SK-N-SH (cell line): Measurements from ENCODE around the gene LRMDA. TPM values are rescaled to one million over a fixed set of nuclear protein-coding genes. Genes with fewer than 3 reads are reported as not detected.

Source experiments
- CTCF ChIA-PET: fragments of 300-600, 350-600 bp; formaldehyde crosslinking; extraction: SDS; loops from one replicate; lab custom pipeline; 2021; lab: Yijun Ruan, JAX
- POLR2A ChIA-PET: fragments of 350-600 bp; sonication (Branson Sonifier 250); formaldehyde crosslinking; extraction: SDS; loops from one replicate; lab custom pipeline; 2020; ENCODE audit warnings: antibody characterized with exemption, inconsistent platforms; lab: Yijun Ruan, JAX
- DNase-seq: peaks from one replicate; pipeline ENCODE4 v3.0.0; 2012
- H2AFZ ChIP-seq: fragments of 200-600 bp; sonication (generic); 2 replicates; pipeline ENCODE4 v1.8.1; 2016; ENCODE audit warnings: antibody characterized with exemption, mild to moderate bottlenecking, low read depth
- H3F3A ChIP-seq: fragments of 200-600 bp; sonication (generic); replicated peaks from 2 replicates; pipeline ENCODE3; 2016; ENCODE audit warnings: antibody characterized with exemption, mild to moderate bottlenecking; ENCODE audit not compliant: insufficient read depth
- H3K27ac ChIP-seq, 2 experiments: fragments of 200-500 bp in 1 of 2; fragments of 200-600 bp in 1 of 2; sonication (Bioruptor generic) in 1 of 2; sonication (generic), shearing (Covaris generic) in 1 of 2; 2 replicates each; pipeline versions ENCODE4 v1.5.1 to v1.6.1; 2014 to 2016; ENCODE audit warnings: low read depth in 2 of 2, inconsistent platforms in 1 of 2, low read length in 1 of 2, mild to moderate bottlenecking in 1 of 2, mixed read lengths in 1 of 2
- H3K27me3 ChIP-seq: fragments of 200-600 bp; sonication (generic), shearing (Covaris generic); 2 replicates; pipeline ENCODE4 v1.6.1; 2016; ENCODE audit warnings: mixed run types; ENCODE audit not compliant: insufficient read depth
- H3K36me3 ChIP-seq, 2 experiments: fragments of 200-500 bp in 1 of 2; fragments of 200-600 bp in 1 of 2; sonication (Bioruptor generic) in 1 of 2; sonication (generic) in 1 of 2; replicated peaks in 1 of 2; 2 replicates each; pipeline versions ENCODE3 to v1.5.1; 2014 to 2016; ENCODE audit warnings: low read length in 1 of 2, mild to moderate bottlenecking in 1 of 2; ENCODE audit not compliant: insufficient read depth in 2 of 2, control insufficient read depth in 1 of 2
- H3K4me1 ChIP-seq, 2 experiments: fragments of 200-500 bp in 1 of 2; fragments of 200-600 bp in 1 of 2; sonication (Bioruptor generic) in 1 of 2; sonication (generic), shearing (Covaris generic) in 1 of 2; 2 replicates each; pipeline versions ENCODE4 v1.5.1 to v1.6.1; 2014 to 2016; ENCODE audit warnings: low read depth in 1 of 2, low read length in 1 of 2, mixed run types in 1 of 2; ENCODE audit not compliant: insufficient read depth in 2 of 2, control insufficient read depth in 1 of 2
- H3K4me2 ChIP-seq: fragments of 200-600 bp; sonication (generic), shearing (Covaris generic); 2 replicates; pipeline ENCODE4 v1.6.1; 2017; ENCODE audit warnings: mixed run types
- H3K4me3 ChIP-seq, 2 experiments: fragments of 200-500 bp in 1 of 2; fragments of 200-600 bp in 1 of 2; sonication (Bioruptor generic) in 1 of 2; sonication (generic), shearing (Covaris generic) in 1 of 2; 2 replicates each; pipeline versions ENCODE4 v1.5.1 to v1.8.1; 2014 to 2016; ENCODE audit warnings: low read depth in 2 of 2, inconsistent platforms in 1 of 2, low read length in 1 of 2, mild to moderate bottlenecking in 1 of 2, mixed read lengths in 1 of 2, moderate library complexity in 1 of 2
- H3K79me2 ChIP-seq: fragments of 200-600 bp; sonication (generic); 2 replicates; pipeline ENCODE4 v1.8.1; 2017; ENCODE audit warnings: mild to moderate bottlenecking; ENCODE audit not compliant: insufficient read depth
- H3K9ac ChIP-seq: fragments of 200-600 bp; sonication (generic); 2 replicates; pipeline ENCODE4 v1.6.1; 2017; ENCODE audit warnings: mixed run types
- H3K9me2 ChIP-seq: fragments of 200-600 bp; sonication (generic); 2 replicates; pipeline ENCODE4 v1.6.1; 2017; ENCODE audit warnings: mixed run types
- H3K9me3 ChIP-seq: fragments of 200-600 bp; sonication (generic); 2 replicates; pipeline ENCODE4 v1.6.1; 2017; ENCODE audit warnings: mixed run types, mild to moderate bottlenecking, moderate library complexity
- H4K20me1 ChIP-seq: fragments of 200-600 bp; sonication (generic); 2 replicates; pipeline ENCODE4 v1.6.1; 2017; ENCODE audit warnings: mild to moderate bottlenecking, mixed run types; ENCODE audit not compliant: insufficient read depth
- CTCF ChIP-seq: fragments of 200-600 bp; sonication (generic); IDR thresholded peaks from 2 replicates; pipeline ENCODE4 v1.6.1; 2017; ENCODE audit warnings: antibody characterized with exemption, mild to moderate bottlenecking, moderate library complexity
- EP300 ChIP-seq, 2 experiments: IDR thresholded peaks; 2 replicates each; pipeline versions ENCODE4 v1.4.0 to v1.6.1; 2012; ENCODE audit warnings: borderline replicate concordance in 1 of 2, low read depth in 1 of 2, low read length in 1 of 2
- EZH2phosphoT487 ChIP-seq: fragments of 200-600 bp; sonication (generic); IDR thresholded peaks from 2 replicates; pipeline ENCODE4 v1.6.1; 2017; ENCODE audit warnings: low read depth, mixed run types, mild to moderate bottlenecking, antibody characterized with exemption, moderate library complexity, borderline replicate concordance
- FOXJ3 ChIP-seq: sonication (generic); formaldehyde crosslinking; IDR thresholded peaks from 2 replicates; pipeline ENCODE4 v1.5.1; 2020; ENCODE audit warnings: mild to moderate bottlenecking, missing genetic modification reagents
- FOXM1 ChIP-seq: IDR thresholded peaks from 2 replicates; pipeline ENCODE4 v1.4.0; 2012; ENCODE audit warnings: low read depth, mild to moderate bottlenecking
- GABPA ChIP-seq: IDR thresholded peaks from 2 replicates; pipeline ENCODE4 v1.4.0; 2012; ENCODE audit warnings: low read depth, mild to moderate bottlenecking
- IRF3 ChIP-seq: fragments of 150-350 bp; IDR thresholded peaks from 2 replicates; pipeline ENCODE4 v1.6.1; 2016; ENCODE audit warnings: mild to moderate bottlenecking, low read depth, low read length
- MAX ChIP-seq: IDR thresholded peaks from 2 replicates; pipeline ENCODE4 v1.4.0; 2012; ENCODE audit warnings: low read depth
- POLR2AphosphoS5 ChIP-seq: IDR thresholded peaks from 2 replicates; pipeline ENCODE4 v1.6.1; 2012; ENCODE audit warnings: low read depth, low read length
- RCOR1 ChIP-seq: fragments of 150-350 bp; IDR thresholded peaks from 2 replicates; pipeline ENCODE4 v1.6.1; 2017; ENCODE audit warnings: antibody characterized with exemption, low read length
- SIN3A ChIP-seq: IDR thresholded peaks from 2 replicates; pipeline ENCODE4 v1.6.1; 2012; ENCODE audit warnings: low read depth, mild to moderate bottlenecking, low read length, moderate library complexity, borderline replicate concordance
- SMC3 ChIP-seq: IDR thresholded peaks from 2 replicates; pipeline ENCODE4 v1.6.1; 2012; ENCODE audit warnings: low read depth, low read length, improper control_type of control experiment
- TAF1 ChIP-seq: IDR thresholded peaks from 2 replicates; pipeline ENCODE4 v1.6.1; 2012; ENCODE audit warnings: low read depth, mild to moderate bottlenecking, low read length, moderate library complexity, borderline replicate concordance
- TCF12 ChIP-seq: IDR thresholded peaks from 2 replicates; pipeline ENCODE4 v1.4.0; 2012
- WGBS: methylation state at CpG from one replicate; pipeline ENCODE4 v1.1.6; 2017; ENCODE audit warnings: low lambda C conversion rate; 5-methylcytosine and 5-hydroxymethylcytosine counted together
- polyA plus RNA-seq, 3 experiments: library from polyadenylated mRNA; depleted of rRNA; stranded (reverse); fragments of >200 nt; gene quantifications; 2 replicates each; pipeline ENCODE4 v1.2.3, GENCODE V29; 2012

LRMDA gene
- polyA plus RNA-seq, 1 of the 3 experiments (the other 2 are of a cell fraction) = 0.95 TPM

GRCh38 chr10:75876710-75877109 is 445.3 kb downstream of the LRMDA start:
- Histone ChIP-seq H3K9me3 (no peaks in the 10 kb centered on the region), H3K36me3 (no peaks in the 10 kb centered on the region), H3K9ac (no peak overlapping the region), H3K27ac (no peak overlapping the region), H3K4me2 (no peak overlapping the region), H3K4me3 (no peak overlapping the region), H3K4me1 (no peaks in the 10 kb centered on the region; a peak in 1 of 4 replicates), H3F3A (no peaks in the 10 kb centered on the region), H3K9me2 (no peaks in the 10 kb centered on the region), H3K79me2 (no peaks in the 10 kb centered on the region), H3K27me3 (no peaks in the 10 kb centered on the region), H2AFZ (no peak overlapping the region), H4K20me1 (no peaks in the 10 kb centered on the region)
- no peak for DNase-seq
- POLR2A ChIA-PET = interaction anchor here (1.1 kb wide), 1 partner anchor 24 kb away, joined by 3 read pairs; no protein-coding TSS in a partner anchor
- TF ChIP-seq MAX (no peak), FOXM1 (no peak), SIN3A (no peak), POLR2AphosphoS5 (no peak), GABPA (no peak), IRF3 (no peak), SMC3 (no peak), FOXJ3 (CRISPR knock-in tag) (no peak), EZH2phosphoT487 (no peak)
- WGBS = 53% methylated on average over 3 of the region's 3 CpGs
- CTCF ChIA-PET = interaction anchor here (0.9 to 1.5 kb wide), 2 partner anchors 9 to 15 kb away, joined by 3 read pairs; no protein-coding TSS in a partner anchor

GRCh38 chr10:75877877-75878276 is 446.5 kb downstream of the LRMDA start:
- no peak overlapping the region for H2AFZ ChIP-seq
- H3K9ac ChIP-seq = no peak overlapping the region
- H3K4me3 ChIP-seq = no peak overlapping the region
- no peaks in the 10 kb centered on the region for H3K9me2 ChIP-seq
- no peaks in the 10 kb centered on the region for H3K27me3 ChIP-seq
- no peaks in the 10 kb centered on the region for H3K9me3 ChIP-seq
- H3K4me1 ChIP-seq = no peaks in the 10 kb centered on the region; a peak in 1 of 4 replicates
- H3K27ac ChIP-seq = no peak overlapping the region
- POLR2A ChIA-PET = interaction anchor here (1.1 kb wide), 1 partner anchor 23 kb away, joined by 3 read pairs; no protein-coding TSS in a partner anchor
- TF ChIP-seq FOXM1 (no peak), RCOR1 (no peak), TCF12 (no peak), EP300 (IDR thresholded peaks at IDR 0.05; ENCODE audit: borderline replicate concordance in 1 of 2, low read depth in 1 of 2, low read length in 1 of 2) (no peak), TAF1 (no peak), CTCF (no peak)
- TF ChIP-seq, all 33 proteins: peak for 0
- H4K20me1 ChIP-seq = no peaks in the 10 kb centered on the region
- CTCF ChIA-PET = interaction anchor here (1.5 kb wide), 1 partner anchor 16 kb away, joined by 3 read pairs; no protein-coding TSS in a partner anchor
- 36% methylated on average over 4 of the region's 7 CpGs for WGBS
- no peak for DNase-seq
- H3F3A ChIP-seq = no peaks in the 10 kb centered on the region
- no peak overlapping the region for H3K4me2 ChIP-seq
- H3K79me2 ChIP-seq = no peaks in the 10 kb centered on the region
- H3K36me3 ChIP-seq = no peaks in the 10 kb centered on the region
